ENCODE measurements around the gene PRR35. TPM values are rescaled to one million over a fixed set of nuclear protein-coding genes. Genes with fewer than 3 reads are reported as not detected.

PRR35 gene
- total and polyA plus RNA-seq, 8 donors = not detected

GRCh38 chr16:583470-583814 is 23.2 kb downstream of the PRR35 start:
- TF ChIP-seq POLR2AphosphoS5 (IDR thresholded peaks at IDR 0.05) = no peak
- TF ChIP-seq, protein P1, sequence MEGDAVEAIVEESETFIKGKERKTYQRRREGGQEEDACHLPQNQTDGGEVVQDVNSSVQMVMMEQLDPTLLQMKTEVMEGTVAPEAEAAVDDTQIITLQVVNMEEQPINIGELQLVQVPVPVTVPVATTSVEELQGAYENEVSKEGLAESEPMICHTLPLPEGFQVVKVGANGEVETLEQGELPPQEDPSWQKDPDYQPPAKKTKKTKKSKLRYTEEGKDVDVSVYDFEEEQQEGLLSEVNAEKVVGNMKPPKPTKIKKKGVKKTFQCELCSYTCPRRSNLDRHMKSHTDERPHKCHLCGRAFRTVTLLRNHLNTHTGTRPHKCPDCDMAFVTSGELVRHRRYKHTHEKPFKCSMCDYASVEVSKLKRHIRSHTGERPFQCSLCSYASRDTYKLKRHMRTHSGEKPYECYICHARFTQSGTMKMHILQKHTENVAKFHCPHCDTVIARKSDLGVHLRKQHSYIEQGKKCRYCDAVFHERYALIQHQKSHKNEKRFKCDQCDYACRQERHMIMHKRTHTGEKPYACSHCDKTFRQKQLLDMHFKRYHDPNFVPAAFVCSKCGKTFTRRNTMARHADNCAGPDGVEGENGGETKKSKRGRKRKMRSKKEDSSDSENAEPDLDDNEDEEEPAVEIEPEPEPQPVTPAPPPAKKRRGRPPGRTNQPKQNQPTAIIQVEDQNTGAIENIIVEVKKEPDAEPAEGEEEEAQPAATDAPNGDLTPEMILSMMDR (IDR thresholded peaks at IDR 0.05) = no peak
- TF ChIP-seq POLR2A (IDR thresholded peaks at IDR 0.05) = no peak
- TF ChIP-seq EP300 (IDR thresholded peaks at IDR 0.05) = no peak
- Histone ChIP-seq H3K27ac (peak overlapping the region in 2 of 5 donors; percentile 25 to 58), H3K4me3 (no peak overlapping the region), H3K4me1 (peaks cover 18 to 55% (median 44%) of the 10 kb centered on the region in 4 donors), H3K9me3 (no peaks in the 10 kb centered on the region), H3K36me3 (peaks cover 0 to 26% (median 14%) of the 10 kb centered on the region in 4 donors), H3K27me3 (peaks cover 0 to 11% (median 0%) of the 10 kb centered on the region in 3 donors)
- intact Hi-C loops (cut with DNase I; ENCODE audit: low total_unique reads) = no loop called here
- DNase-seq = no peak
- 38 to 71% (median 62%) methylated on average over 14 to 16 of the region's 16 CpGs for WGBS, 5 donors

DNA sequence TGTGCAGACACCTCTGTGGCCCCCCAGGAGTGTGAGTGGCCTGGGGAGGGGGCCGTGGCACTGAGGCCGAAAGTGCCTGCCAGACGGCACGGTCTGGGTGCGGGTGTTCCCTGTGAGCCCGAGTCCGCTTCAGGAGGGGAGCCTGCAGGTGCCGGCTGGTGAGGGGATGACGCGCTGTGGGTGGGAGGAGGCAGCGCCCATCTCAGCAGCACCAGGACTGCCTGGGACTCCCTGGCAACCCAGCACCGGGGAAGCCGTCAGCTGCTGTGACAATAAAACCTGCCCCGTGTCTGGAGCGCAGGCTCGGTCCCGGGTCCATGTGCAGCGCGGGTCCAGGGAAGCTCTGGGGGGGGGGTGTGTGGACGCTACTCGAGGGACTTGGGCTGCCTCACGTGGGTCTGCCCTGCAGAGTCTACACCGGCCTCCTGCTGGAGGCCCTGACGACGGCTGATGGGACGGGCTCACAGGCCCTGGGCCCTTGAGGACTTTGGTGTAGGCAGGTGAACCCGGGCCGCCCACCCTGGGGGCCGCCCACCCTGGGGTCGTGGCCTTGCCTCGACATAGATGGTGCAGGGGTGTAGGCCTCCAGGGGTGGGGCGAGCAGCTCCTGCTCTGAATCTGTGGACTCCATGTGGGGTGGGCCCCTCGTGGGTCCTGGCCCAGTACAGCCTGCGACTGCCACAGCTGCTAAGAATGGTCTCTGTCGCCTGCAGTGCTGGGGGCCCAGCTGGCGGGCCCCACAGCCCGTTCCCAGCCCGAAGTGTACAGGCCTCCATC is 23.8 kb downstream of the PRR35 start:
- H3K27ac ChIP-seq = peak overlapping the region in 1 of 5 donors; percentile 58
- intact Hi-C loops (cut with DNase I; ENCODE audit: low total_unique reads) = no loop called here
- H3K36me3 ChIP-seq = peaks cover 0 to 26% (median 14%) of the 10 kb centered on the region in 4 donors
- WGBS, 5 donors = 28 to 69% (median 58%) methylated on average over 16 to 38 of the region's 38 CpGs
- peaks cover 19 to 52% (median 41%) of the 10 kb centered on the region in 4 donors for H3K4me1 ChIP-seq
- no peak for TF ChIP-seq EP300 (IDR thresholded peaks at IDR 0.05)
- TF ChIP-seq POLR2AphosphoS5 (IDR thresholded peaks at IDR 0.05) = no peak
- TF ChIP-seq POLR2A (IDR thresholded peaks at IDR 0.05) = no peak
- TF ChIP-seq, protein P1 (IDR thresholded peaks at IDR 0.05) = no peak
- H3K9me3 ChIP-seq = no peaks in the 10 kb centered on the region
- H3K4me3 ChIP-seq = no peak overlapping the region
- peaks cover 0 to 11% (median 0%) of the 10 kb centered on the region in 3 donors for H3K27me3 ChIP-seq
- peak in 1 of 2 donors; percentile 59 for DNase-seq

- Histone ChIP-seq H3K9me3 (no peaks in the 10 kb centered on the region), H3K4me3 (no peak overlapping the region), H3K27ac (no peak overlapping the region), H3K27me3 (peaks cover 0 to 11% (median 0%) of the 10 kb centered on the region in 3 donors), H3K36me3 (peaks cover 0 to 23% (median 11%) of the 10 kb centered on the region in 4 donors), H3K4me1 (peaks cover 19 to 49% (median 39%) of the 10 kb centered on the region in 4 donors)
- WGBS, 5 donors = 7 to 23% (median 12%) methylated on average over 3 to 10 of the region's 10 CpGs
- DNase-seq = peak; percentile 65 to 67
- intact Hi-C loops (cut with DNase I; ENCODE audit: low total_unique reads) = no loop called here
- TF ChIP-seq, protein P1 (IDR thresholded peaks at IDR 0.05) = peak in 2 of 7 experiments; percentile 12
- peak in 1 of 3 donors; percentile 51 for TF ChIP-seq POLR2AphosphoS5 (IDR thresholded peaks at IDR 0.05)
- no peak for TF ChIP-seq POLR2A (IDR thresholded peaks at IDR 0.05)
These were observed 25.2 kb downstream of the PRR35 start for GRCh38 chr16:585351-585750.

DNA sequence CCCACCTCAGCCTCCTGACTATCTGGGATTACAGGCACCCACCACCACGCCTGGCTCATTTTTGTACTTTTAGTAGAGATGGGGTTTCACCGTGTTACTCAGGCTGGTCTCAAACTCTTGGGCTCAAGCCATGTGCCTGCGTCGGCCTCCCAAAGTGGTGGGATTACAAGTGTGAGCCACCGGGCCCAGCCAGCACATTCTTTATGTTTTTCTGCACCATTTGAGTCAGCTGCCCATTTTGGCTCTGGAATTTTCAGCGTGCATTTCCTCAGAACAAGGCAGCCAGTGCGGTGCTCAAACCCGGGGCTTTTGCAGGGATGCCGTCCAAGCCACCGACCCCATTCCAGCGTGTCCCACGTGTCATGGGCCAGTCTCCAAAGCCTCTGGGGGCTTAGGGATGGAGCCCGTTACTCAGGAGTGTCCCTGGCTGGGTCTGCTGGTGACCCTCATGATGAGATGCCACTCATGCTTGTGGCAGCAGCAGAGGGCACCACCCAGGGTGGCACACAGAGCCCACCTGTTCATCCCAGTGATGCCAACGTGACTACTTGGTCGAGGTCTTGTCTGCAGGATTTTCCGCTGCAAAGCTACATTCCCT is 26.0 kb downstream of the PRR35 start:
- 32 to 44% (median 41%) methylated on average over 16 of the region's 16 CpGs for WGBS, 5 donors
- Histone ChIP-seq H3K4me1 (peaks cover 24 to 56% (median 47%) of the 10 kb centered on the region in 4 donors), H3K27ac (no peak overlapping the region)

More for the DNA sequence above, 26.0 kb downstream of the PRR35 start:
- no peak for TF ChIP-seq EP300 (IDR thresholded peaks at IDR 0.05)
- no peak for TF ChIP-seq POLR2AphosphoS5 (IDR thresholded peaks at IDR 0.05)
- TF ChIP-seq, protein P1 (IDR thresholded peaks at IDR 0.05) = no peak
- no peak for TF ChIP-seq POLR2A (IDR thresholded peaks at IDR 0.05)
- peaks cover 0 to 15% (median 4%) of the 10 kb centered on the region in 4 donors for H3K36me3 ChIP-seq
- no peak overlapping the region for H3K4me3 ChIP-seq
- intact Hi-C loops (cut with DNase I; ENCODE audit: low total_unique reads) = no loop called here
- peaks cover 0 to 11% (median 0%) of the 10 kb centered on the region in 3 donors for H3K27me3 ChIP-seq
- H3K9me3 ChIP-seq = no peaks in the 10 kb centered on the region
- no peak for DNase-seq

Data from stomach (tissue), 9 donors.